Subcutaneous abdominal adipose tissue (tissue), 5 donors: ENCODE data around the gene ELMO1.

Experiments
- H3K27ac ChIP-seq: one replicate; pipeline ENCODE4 v1.7.0; 2013; ENCODE audit warnings: low read depth, mild to moderate bottlenecking, inconsistent platforms, low read length, moderate library complexity
- H3K27me3 ChIP-seq, 5 donors: one replicate each; pipeline ENCODE4 v1.7.0; 2013; ENCODE audit warnings: low read length in 5 of 5, inconsistent platforms in 1 of 5; ENCODE audit not compliant: control insufficient read depth in 5 of 5, insufficient read depth in 4 of 5
- H3K36me3 ChIP-seq, 5 donors: one replicate each; pipeline ENCODE4 v1.7.0; 2013; ENCODE audit warnings: low read length in 5 of 5; ENCODE audit not compliant: control insufficient read depth in 5 of 5, insufficient read depth in 5 of 5
- H3K4me1 ChIP-seq, 5 donors: one replicate each; pipeline ENCODE4 v1.7.0; 2013; ENCODE audit warnings: low read length in 5 of 5, mild to moderate bottlenecking in 3 of 5, moderate library complexity in 1 of 5; ENCODE audit not compliant: control insufficient read depth in 5 of 5, insufficient read depth in 5 of 5
- H3K4me3 ChIP-seq, 5 donors: one replicate each; pipeline ENCODE4 v1.7.0; 2013; ENCODE audit warnings: low read length in 5 of 5, low read depth in 1 of 5
- H3K9ac ChIP-seq, 5 donors: one replicate each; pipeline ENCODE4 v1.7.0; 2013; ENCODE audit warnings: low read length in 5 of 5, mild to moderate bottlenecking in 4 of 5, moderate library complexity in 3 of 5
- H3K9me3 ChIP-seq, 5 donors: one replicate each; pipeline ENCODE4 v1.7.0; 2013; ENCODE audit warnings: low read length in 5 of 5; ENCODE audit not compliant: control insufficient read depth in 5 of 5
- donor health status: healthy.
- donor health status: healthy.
- donor health status: healthy.
- donor health status: healthy.
- donor health status: healthy.

ELMO1 gene

GRCh38 chr7:37186753-37187152 lies 261.9 kb downstream of the ELMO1 start:
- H3K4me3 ChIP-seq, result no peak overlapping the region
- no peak overlapping the region for H3K27ac ChIP-seq
- H3K4me1 ChIP-seq, result peaks cover 0 to 5% (median 0%) of the 10 kb centered on the region in 5 donors
- no peak overlapping the region for H3K9ac ChIP-seq
- H3K36me3 ChIP-seq, result peaks cover 0 to 4% (median 0%) of the 10 kb centered on the region in 5 donors
- H3K27me3 ChIP-seq, result no peaks in the 10 kb centered on the region
- no peaks in the 10 kb centered on the region for H3K9me3 ChIP-seq

- no peaks in the 10 kb centered on the region for H3K27me3 ChIP-seq
- no peaks in the 10 kb centered on the region for H3K9me3 ChIP-seq
- no peaks in the 10 kb centered on the region for H3K36me3 ChIP-seq
- H3K4me3 ChIP-seq, result no peak overlapping the region
- H3K4me1 ChIP-seq, result peaks cover 0 to 6% (median 0%) of the 10 kb centered on the region in 5 donors
- no peak overlapping the region for H3K27ac ChIP-seq
- H3K9ac ChIP-seq, result no peak overlapping the region
These were observed 267.1 kb downstream of the ELMO1 start for GRCh38 chr7:37181550-37181932.

GRCh38 chr7:37180828-37181549 lies 267.7 kb downstream of the ELMO1 start:
- H3K9me3 ChIP-seq, result no peaks in the 10 kb centered on the region
- H3K4me1 ChIP-seq, result peaks cover 0 to 6% (median 0%) of the 10 kb centered on the region in 5 donors
- H3K27ac ChIP-seq, result no peak overlapping the region
- no peaks in the 10 kb centered on the region for H3K27me3 ChIP-seq
- no peak overlapping the region for H3K4me3 ChIP-seq
- H3K36me3 ChIP-seq, result no peaks in the 10 kb centered on the region
- H3K9ac ChIP-seq, result no peak overlapping the region

- H3K27ac ChIP-seq, result no peak overlapping the region
- H3K36me3 ChIP-seq, result peaks cover 0 to 3% (median 0%) of the 10 kb centered on the region in 5 donors
- H3K4me3 ChIP-seq, result no peak overlapping the region
- H3K9me3 ChIP-seq, result no peaks in the 10 kb centered on the region
- H3K9ac ChIP-seq, result no peak overlapping the region
- no peaks in the 10 kb centered on the region for H3K4me1 ChIP-seq
- no peaks in the 10 kb centered on the region for H3K27me3 ChIP-seq
These were observed 272.6 kb downstream of the ELMO1 start for GRCh38 chr7:37176079-37176478.

GRCh38 chr7:37174460-37174859 lies 274.2 kb downstream of the ELMO1 start:
- Histone ChIP-seq H3K9ac (no peak overlapping the region), H3K4me3 (no peak overlapping the region), H3K27ac (no peak overlapping the region), H3K27me3 (no peaks in the 10 kb centered on the region), H3K9me3 (no peaks in the 10 kb centered on the region), H3K36me3 (peaks cover 0 to 7% (median 0%) of the 10 kb centered on the region in 5 donors), H3K4me1 (no peaks in the 10 kb centered on the region)

GRCh38 chr7:37173670-37174069 lies 275.0 kb downstream of the ELMO1 start:
- no peak overlapping the region for H3K9ac ChIP-seq
- no peak overlapping the region for H3K27ac ChIP-seq
- H3K4me1 ChIP-seq, result no peaks in the 10 kb centered on the region
- H3K27me3 ChIP-seq, result no peaks in the 10 kb centered on the region
- peaks cover 0 to 7% (median 0%) of the 10 kb centered on the region in 5 donors for H3K36me3 ChIP-seq
- no peaks in the 10 kb centered on the region for H3K9me3 ChIP-seq
- no peak overlapping the region for H3K4me3 ChIP-seq

- Histone ChIP-seq H3K36me3 (peaks cover 0 to 5% (median 0%) of the 10 kb centered on the region in 5 donors), H3K27ac (no peak overlapping the region), H3K4me1 (no peaks in the 10 kb centered on the region), H3K9me3 (peaks cover 0 to 3% (median 0%) of the 10 kb centered on the region in 5 donors), H3K4me3 (no peak overlapping the region), H3K27me3 (no peaks in the 10 kb centered on the region), H3K9ac (no peak overlapping the region)
These were observed 286.6 kb downstream of the ELMO1 start for GRCh38 chr7:37162106-37162505.

GRCh38 chr7:37160656-37161055 lies 288.0 kb downstream of the ELMO1 start:
- Histone ChIP-seq H3K36me3 (peaks cover 0 to 5% (median 0%) of the 10 kb centered on the region in 5 donors), H3K4me3 (no peak overlapping the region), H3K27ac (no peak overlapping the region), H3K9me3 (peaks cover 0 to 3% (median 0%) of the 10 kb centered on the region in 5 donors), H3K9ac (no peak overlapping the region), H3K4me1 (no peaks in the 10 kb centered on the region), H3K27me3 (no peaks in the 10 kb centered on the region)

- Histone ChIP-seq H3K27me3 (no peaks in the 10 kb centered on the region), H3K27ac (no peak overlapping the region), H3K9ac (no peak overlapping the region), H3K36me3 (peaks cover 0 to 19% (median 2%) of the 10 kb centered on the region in 5 donors), H3K4me3 (no peak overlapping the region), H3K9me3 (peaks cover 0 to 3% (median 0%) of the 10 kb centered on the region in 5 donors), H3K4me1 (peaks cover 0 to 13% (median 3%) of the 10 kb centered on the region in 5 donors)
These were observed 295.3 kb downstream of the ELMO1 start for GRCh38 chr7:37153376-37153775.

- Histone ChIP-seq H3K27me3 (no peaks in the 10 kb centered on the region), H3K9me3 (peaks cover 0 to 3% (median 0%) of the 10 kb centered on the region in 5 donors), H3K27ac (no peak overlapping the region), H3K9ac (no peak overlapping the region), H3K4me1 (peaks cover 0 to 13% (median 3%) of the 10 kb centered on the region in 5 donors), H3K4me3 (no peak overlapping the region), H3K36me3 (peaks cover 0 to 19% (median 2%) of the 10 kb centered on the region in 5 donors)
These were observed 296.8 kb downstream of the ELMO1 start for GRCh38 chr7:37151741-37152413.
